Stimulated activated CD8-positive, alpha-beta memory T cell treated with anti-CD3 and anti-CD28 coated beads, Interleukin-7, amount 100 ng/mL, for 4 hours (primary cell): Measurements from ENCODE around the gene SESN2.

ENCODE experiments used
- DNase-seq, 2 donors: peaks; one replicate each; pipeline ENCODE4 v3.0.0-alpha.2; 2020; ENCODE audit warnings: low read depth in 2 of 2

Gene SESN2

GRCh38 chr1:28249013-28249865 lies 10.1 kb upstream of the SESN2 start:
- no peak for DNase-seq

GRCh38 chr1:28249866-28250295 lies 9.4 kb upstream of the SESN2 start:
- no peak for DNase-seq

- no peak for DNase-seq
These were observed 3.0 kb upstream of the SESN2 start for GRCh38 chr1:28256197-28256827.

GRCh38 chr1:28257736-28258135 lies 1.6 kb upstream of the SESN2 start:
- DNase-seq: no peak

GRCh38 chr1:28258628-28259251 lies 578 bp upstream of the SESN2 start:
- DNase-seq: no peak

- DNase-seq: no peak
These were observed 850 bp downstream of the SESN2 start for GRCh38 chr1:28259934-28260802.

- no peak for DNase-seq
These were observed 1.5 kb downstream of the SESN2 start for GRCh38 chr1:28260803-28261174.

- no peak for DNase-seq
These were observed 5.6 kb downstream of the SESN2 start for GRCh38 chr1:28264897-28265296.

- no peak for DNase-seq
These were observed 6.3 kb downstream of the SESN2 start for GRCh38 chr1:28265577-28265976.

GRCh38 chr1:28266920-28267322 lies 7.6 kb downstream of the SESN2 start:
- DNase-seq: no peak

- DNase-seq: no peak
These were observed 8.3 kb downstream of the SESN2 start for GRCh38 chr1:28267633-28268032.

GRCh38 chr1:28269529-28269928 lies 10.2 kb downstream of the SESN2 start:
- DNase-seq: no peak

- no peak for DNase-seq
These were observed 13.0 kb downstream of the SESN2 start for GRCh38 chr1:28272215-28272852.

GRCh38 chr1:28273216-28273860 lies 14.0 kb downstream of the SESN2 start:
- no peak for DNase-seq

GRCh38 chr1:28278763-28279162 lies 19.4 kb downstream of the SESN2 start:
- no peak for DNase-seq

- DNase-seq: no peak
These were observed 20.4 kb downstream of the SESN2 start for GRCh38 chr1:28279721-28280120.

- DNase-seq: no peak
These were observed 21.2 kb downstream of the SESN2 start for GRCh38 chr1:28280501-28280900.

GRCh38 chr1:28280977-28281381 lies 21.7 kb downstream of the SESN2 start:
- DNase-seq: no peak

GRCh38 chr1:28281608-28282425 lies 22.5 kb downstream of the SESN2 start:
- DNase-seq: no peak
